Osteocyte (in vitro differentiated cells): ENCODE measurements around the gene TAGLN2. TPM values are rescaled to one million over a fixed set of nuclear protein-coding genes. Genes with fewer than 3 reads are reported as not detected.

Experiments used
- DNase-seq: peaks from one replicate; pipeline ENCODE4 v3.0.0; 2021; ENCODE audit warnings: mixed read lengths; ENCODE audit not compliant: unreplicated experiment; ENCODE audit errors: extremely low spot score
- H3K27ac Mint-ChIP-seq: one replicate; pipeline ENCODE4 v1.8.0; 2021; ENCODE audit warnings: mild to moderate bottlenecking, mixed read lengths; ENCODE audit not compliant: unreplicated experiment
- H3K27me3 Mint-ChIP-seq: one replicate; pipeline ENCODE4 v1.8.0; 2021; ENCODE audit warnings: mixed read lengths; ENCODE audit not compliant: unreplicated experiment
- H3K36me3 Mint-ChIP-seq: one replicate; pipeline ENCODE4 v1.8.0; 2021; ENCODE audit warnings: mixed read lengths; ENCODE audit not compliant: unreplicated experiment
- H3K4me1 Mint-ChIP-seq: one replicate; pipeline ENCODE4 v1.8.0; 2021; ENCODE audit warnings: mixed read lengths; ENCODE audit not compliant: unreplicated experiment
- H3K4me3 Mint-ChIP-seq: one replicate; pipeline ENCODE4 v1.8.0; 2021; ENCODE audit warnings: mild to moderate bottlenecking, moderate library complexity, mixed read lengths; ENCODE audit not compliant: unreplicated experiment
- H3K9me3 Mint-ChIP-seq: one replicate; pipeline ENCODE4 v1.8.0; 2021; ENCODE audit warnings: mixed read lengths; ENCODE audit not compliant: unreplicated experiment
- total RNA-seq: library from RNA; stranded (reverse); gene quantifications from 2 replicates; pipeline ENCODE4 v1.2.1, GENCODE V29; 2021
- TF ChIP-seq, protein P1 (sequence below): fragments of 200-600 bp; sonication (generic); IDR thresholded peaks from 2 replicates; pipeline ENCODE4 v1.5.0; 2021; ENCODE audit warnings: antibody characterized with exemption, mild to moderate bottlenecking, moderate library complexity

Gene TAGLN2
- total RNA-seq, 1 donor from 2014 or later: 169 TPM

GRCh38 chr1:159941591-159942560 lies 16.6 kb upstream of the TAGLN2 start:
- H3K27me3 Mint-ChIP-seq: peaks cover 72% of the 10 kb centered on the region
- H3K27ac Mint-ChIP-seq: no peak overlapping the region
- DNase-seq: no peak

DNA sequence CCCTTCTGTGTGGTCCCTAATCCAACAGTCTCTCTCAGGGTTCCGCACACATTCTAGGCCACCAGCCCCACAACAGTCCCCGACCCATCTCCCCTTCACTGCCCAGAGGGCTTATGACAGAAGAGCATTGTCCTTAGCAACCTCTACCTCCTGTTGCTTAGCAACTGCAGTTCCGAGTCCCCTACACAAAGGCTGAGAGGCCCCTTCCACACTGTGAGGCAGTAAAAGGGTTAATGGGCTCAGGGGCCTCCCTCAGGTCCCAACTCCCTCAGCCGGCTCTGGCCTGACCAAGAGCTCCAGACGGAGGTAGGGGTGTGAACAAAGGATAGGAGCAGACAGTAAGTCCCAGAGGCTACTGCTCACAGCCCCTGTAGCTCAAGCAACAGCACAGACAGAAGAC lies 15.8 kb upstream of the TAGLN2 start:
- DNase-seq: no peak
- H3K27ac Mint-ChIP-seq: no peak overlapping the region
- H3K4me1 Mint-ChIP-seq: peaks cover 11% of the 10 kb centered on the region
- no peak overlapping the region for H3K4me3 Mint-ChIP-seq
- H3K9me3 Mint-ChIP-seq: no peaks in the 10 kb centered on the region
- TF ChIP-seq, protein P1, sequence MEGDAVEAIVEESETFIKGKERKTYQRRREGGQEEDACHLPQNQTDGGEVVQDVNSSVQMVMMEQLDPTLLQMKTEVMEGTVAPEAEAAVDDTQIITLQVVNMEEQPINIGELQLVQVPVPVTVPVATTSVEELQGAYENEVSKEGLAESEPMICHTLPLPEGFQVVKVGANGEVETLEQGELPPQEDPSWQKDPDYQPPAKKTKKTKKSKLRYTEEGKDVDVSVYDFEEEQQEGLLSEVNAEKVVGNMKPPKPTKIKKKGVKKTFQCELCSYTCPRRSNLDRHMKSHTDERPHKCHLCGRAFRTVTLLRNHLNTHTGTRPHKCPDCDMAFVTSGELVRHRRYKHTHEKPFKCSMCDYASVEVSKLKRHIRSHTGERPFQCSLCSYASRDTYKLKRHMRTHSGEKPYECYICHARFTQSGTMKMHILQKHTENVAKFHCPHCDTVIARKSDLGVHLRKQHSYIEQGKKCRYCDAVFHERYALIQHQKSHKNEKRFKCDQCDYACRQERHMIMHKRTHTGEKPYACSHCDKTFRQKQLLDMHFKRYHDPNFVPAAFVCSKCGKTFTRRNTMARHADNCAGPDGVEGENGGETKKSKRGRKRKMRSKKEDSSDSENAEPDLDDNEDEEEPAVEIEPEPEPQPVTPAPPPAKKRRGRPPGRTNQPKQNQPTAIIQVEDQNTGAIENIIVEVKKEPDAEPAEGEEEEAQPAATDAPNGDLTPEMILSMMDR: no peak
- H3K36me3 Mint-ChIP-seq: no peaks in the 10 kb centered on the region
- peaks cover 65% of the 10 kb centered on the region for H3K27me3 Mint-ChIP-seq

More at GRCh38 chr1:159941591-159942560, 16.6 kb upstream of the TAGLN2 start:
- Mint-ChIP-seq H3K4me1 (peaks cover 12% of the 10 kb centered on the region), H3K9me3 (no peaks in the 10 kb centered on the region), H3K36me3 (no peaks in the 10 kb centered on the region), H3K4me3 (no peak overlapping the region)
- TF ChIP-seq, protein P1: no peak

DNA sequence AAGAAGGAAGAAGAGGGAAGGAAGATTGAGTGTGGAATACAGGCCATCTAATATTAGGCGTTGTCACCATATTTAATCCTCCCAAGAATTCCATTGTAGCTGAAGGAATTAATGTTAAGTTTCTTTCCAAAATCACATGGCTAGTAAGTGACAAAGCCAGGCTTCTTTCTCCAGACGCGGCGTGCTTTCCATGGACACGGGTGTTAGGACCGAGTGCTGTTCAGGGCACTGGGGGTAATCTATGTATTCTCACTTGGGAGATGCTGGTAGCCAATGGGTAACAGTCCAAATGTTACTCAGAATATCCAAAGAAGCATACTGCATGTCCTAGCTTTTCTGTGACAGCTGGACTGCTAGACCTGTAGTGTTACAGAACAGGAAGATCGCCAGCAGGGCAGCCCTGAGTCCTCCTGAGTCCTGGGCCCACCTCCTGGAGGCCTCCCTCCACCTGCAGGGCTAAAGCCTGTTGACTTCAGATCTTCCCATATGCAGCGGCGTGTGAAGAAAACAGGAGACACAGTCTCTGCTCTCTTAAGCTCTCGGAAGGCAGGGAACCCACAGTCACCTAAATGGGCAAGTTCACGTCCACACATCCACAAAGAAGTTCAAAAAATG lies 14.8 kb upstream of the TAGLN2 start:
- no peak for DNase-seq
- no peak overlapping the region for H3K27ac Mint-ChIP-seq
- H3K9me3 Mint-ChIP-seq: no peaks in the 10 kb centered on the region
- no peak overlapping the region for H3K4me3 Mint-ChIP-seq
- peaks cover 64% of the 10 kb centered on the region for H3K27me3 Mint-ChIP-seq
- TF ChIP-seq, protein P1: no peak
- H3K36me3 Mint-ChIP-seq: no peaks in the 10 kb centered on the region
- peaks cover 3% of the 10 kb centered on the region for H3K4me1 Mint-ChIP-seq

GRCh38 chr1:159939678-159940002 lies 14.3 kb upstream of the TAGLN2 start:
- no peaks in the 10 kb centered on the region for H3K4me1 Mint-ChIP-seq

More at GRCh38 chr1:159939678-159940002, 14.3 kb upstream of the TAGLN2 start:
- TF ChIP-seq, protein P1: no peak
- Mint-ChIP-seq H3K36me3 (no peaks in the 10 kb centered on the region), H3K27me3 (peaks cover 59% of the 10 kb centered on the region), H3K4me3 (no peak overlapping the region), H3K9me3 (no peaks in the 10 kb centered on the region), H3K27ac (no peak overlapping the region)
- no peak for DNase-seq
